Urothelium cell line (cell line): Measurements from ENCODE around the gene ZFP92.

Experiments used
- DNase-seq: peaks from one replicate; pipeline ENCODE4 v3.0.0; 2011; ENCODE audit warnings: low spot score, mixed read lengths
- FAIRE-seq: peaks from 2 replicates; lab custom pipeline; 2011; peaks lifted over from hg19 to GRCh38; lab: Jason Lieb, UNC

ZFP92 gene

GRCh38 chrX:153406903-153407302, 4.4 kb upstream of the ZFP92 start:
- no peak for FAIRE-seq
- no peak for DNase-seq

GRCh38 chrX:153407736-153408135, 3.5 kb upstream of the ZFP92 start:
- FAIRE-seq: no peak
- no peak for DNase-seq

- no peak for DNase-seq
- FAIRE-seq: no peak
Measured at GRCh38 chrX:153408221-153408721, 3.0 kb upstream of the ZFP92 start.

DNA sequence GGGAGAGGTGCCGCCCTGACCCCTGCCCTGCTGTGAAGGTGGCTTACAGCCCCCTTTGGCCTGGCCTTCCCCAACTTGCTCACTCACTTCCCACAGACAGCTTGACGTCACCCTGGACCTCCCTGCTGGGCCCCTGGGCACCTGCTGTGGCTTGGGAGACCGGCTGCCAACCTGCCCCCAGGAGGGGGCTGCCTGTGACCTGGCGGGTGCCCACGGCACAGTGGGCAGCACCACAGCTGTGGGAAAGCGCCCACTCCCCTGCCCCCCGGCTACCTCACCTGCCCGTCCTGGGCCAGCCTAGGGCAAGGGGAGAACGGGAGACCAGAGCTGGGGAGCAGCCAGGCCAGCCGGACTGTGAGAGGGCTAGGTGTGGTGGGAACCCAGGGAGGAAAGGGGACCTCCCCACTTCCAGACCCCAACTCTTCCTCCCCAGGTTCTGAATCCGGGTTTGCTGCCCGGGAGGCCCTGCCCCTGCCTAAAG, 2.4 kb upstream of the ZFP92 start:
- no peak for FAIRE-seq
- no peak for DNase-seq

DNA sequence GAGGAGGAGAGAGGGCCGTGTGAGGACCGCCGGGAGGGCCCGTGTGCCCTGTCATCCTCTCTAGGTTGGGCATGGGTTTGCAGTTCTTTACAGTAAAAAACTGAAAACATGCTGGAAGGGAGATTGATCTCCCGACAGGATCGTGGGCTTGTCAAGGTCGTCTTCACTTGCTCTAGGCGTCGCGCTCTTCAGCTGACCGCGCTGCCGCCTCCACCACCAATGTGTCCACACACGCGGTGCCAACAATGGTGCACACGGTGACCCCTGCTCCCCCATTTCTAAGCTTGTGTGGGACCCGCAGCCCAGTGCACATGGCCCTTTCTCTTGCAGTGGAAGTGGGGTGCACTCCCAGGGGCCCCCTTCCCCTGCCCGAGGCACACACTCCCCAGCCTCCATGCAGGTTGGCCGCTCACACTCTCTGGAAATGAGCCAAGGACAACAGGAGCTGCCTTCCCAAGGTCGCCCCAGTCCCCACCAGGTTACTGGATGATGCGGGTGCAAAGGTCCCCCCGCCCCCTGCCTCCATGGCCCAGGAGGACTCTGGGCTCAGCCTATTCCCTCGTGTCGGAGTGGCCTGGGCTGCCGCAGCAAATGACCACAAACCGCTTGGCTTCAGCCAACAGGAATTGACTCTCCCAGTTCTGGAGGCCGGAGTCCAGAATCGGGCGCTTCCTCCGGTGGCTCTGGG, 1.7 kb upstream of the ZFP92 start:
- no peak for DNase-seq
- no peak for FAIRE-seq

GRCh38 chrX:153410373-153410772, 899 bp upstream of the ZFP92 start:
- FAIRE-seq: no peak
- no peak for DNase-seq

GRCh38 chrX:153410888-153411254, 401 bp upstream of the ZFP92 start:
- no peak for DNase-seq
- FAIRE-seq: no peak

DNA sequence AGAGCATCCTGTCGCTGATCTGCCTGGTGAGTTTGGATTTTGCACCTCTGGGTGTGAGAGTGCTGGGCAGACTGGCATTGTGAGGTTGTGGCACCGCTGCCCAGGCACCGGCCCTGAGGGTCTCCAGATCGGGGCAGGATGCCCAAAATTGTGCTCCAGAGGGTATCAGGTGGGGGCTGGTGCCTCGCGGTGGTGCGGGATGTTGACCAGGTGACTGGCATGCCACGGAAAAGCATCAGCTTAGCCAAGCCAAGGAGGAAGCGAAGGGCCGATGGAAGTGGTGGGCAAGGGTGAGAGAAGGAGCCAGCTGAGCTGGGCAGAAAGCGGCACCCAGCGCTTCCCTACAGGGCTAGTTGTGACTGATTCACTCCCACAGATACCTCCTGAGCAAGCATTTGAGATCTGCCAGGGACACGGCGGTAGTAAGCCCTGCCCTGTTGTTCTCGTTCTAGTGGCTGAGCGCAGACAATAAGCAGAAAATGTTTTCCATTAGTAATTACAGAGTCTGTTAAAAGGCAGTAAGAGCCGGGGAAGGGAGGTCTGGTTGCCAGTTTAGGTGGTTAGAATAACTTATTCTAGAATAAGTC, 809 bp downstream of the ZFP92 start:
- FAIRE-seq (no peak), DNase-seq (no peak)

DNA sequence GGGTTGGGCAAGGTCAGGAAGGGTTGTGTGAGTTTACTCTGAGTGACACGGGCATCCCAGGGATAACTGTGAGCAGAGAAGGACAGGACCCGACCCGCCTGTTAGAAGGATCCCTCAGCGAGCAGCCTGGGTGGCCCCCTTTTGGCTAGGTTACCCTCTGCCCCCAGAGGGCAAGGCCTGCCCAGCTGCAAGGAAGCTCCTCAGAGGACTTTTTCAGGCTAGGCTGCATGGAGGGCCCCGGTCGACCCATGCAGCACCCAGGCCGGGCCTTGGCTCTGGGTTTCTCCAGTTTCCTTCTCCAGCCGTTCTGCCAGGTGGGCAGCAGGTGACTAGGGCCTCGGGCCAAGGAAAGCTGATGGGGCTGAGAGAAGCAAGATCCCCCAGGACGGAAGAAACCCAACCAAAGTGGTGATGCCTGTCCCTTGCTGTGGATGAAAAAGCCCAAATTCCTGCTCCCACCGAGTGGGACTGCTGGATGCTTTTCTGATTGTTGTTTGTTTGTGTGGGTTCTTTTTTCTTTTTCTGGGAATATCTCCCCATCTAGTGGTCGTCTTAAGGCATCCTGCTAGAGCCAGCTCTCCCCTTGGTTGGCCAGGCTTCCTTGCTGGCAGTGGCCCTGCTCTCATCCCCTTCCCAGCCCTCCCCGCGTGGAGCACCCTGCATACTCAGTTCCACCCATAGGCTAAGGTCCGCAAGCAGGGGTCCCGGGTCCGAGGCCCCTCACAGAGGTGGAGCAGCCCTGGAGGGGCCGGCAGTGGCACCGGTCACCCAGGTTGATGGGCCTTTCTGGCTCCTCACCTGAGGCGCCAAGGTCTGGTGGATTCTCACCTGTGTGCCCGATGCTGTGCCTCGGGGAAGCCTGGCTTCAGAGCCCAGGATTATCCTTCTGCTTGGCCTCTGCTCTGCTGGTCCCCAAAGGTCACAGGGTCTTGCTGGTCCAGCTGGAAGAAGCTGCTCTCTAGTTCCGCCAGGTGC, 1.8 kb downstream of the ZFP92 start:
- no peak for FAIRE-seq
- no peak for DNase-seq

DNA sequence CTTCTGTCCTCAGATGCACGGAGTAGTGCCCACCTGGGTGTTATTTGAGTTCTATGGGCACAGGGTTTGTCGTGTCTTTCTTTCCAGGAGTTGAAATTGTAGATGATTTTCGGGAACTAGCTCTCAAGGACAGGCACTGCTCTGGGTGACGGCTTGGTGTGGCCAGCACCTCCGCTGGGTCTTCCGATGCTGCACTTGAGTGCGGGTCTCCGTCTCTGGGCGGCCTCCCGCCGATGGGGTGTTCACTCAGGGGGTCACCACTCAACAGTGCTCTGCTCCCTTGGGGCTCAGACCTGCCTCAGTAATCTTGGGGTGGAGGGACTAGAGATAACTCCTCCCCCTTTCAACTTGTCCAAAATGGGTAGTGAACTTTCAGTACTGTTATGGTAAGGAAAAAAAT, 2.5 kb downstream of the ZFP92 start:
- no peak for FAIRE-seq
- no peak for DNase-seq

DNA sequence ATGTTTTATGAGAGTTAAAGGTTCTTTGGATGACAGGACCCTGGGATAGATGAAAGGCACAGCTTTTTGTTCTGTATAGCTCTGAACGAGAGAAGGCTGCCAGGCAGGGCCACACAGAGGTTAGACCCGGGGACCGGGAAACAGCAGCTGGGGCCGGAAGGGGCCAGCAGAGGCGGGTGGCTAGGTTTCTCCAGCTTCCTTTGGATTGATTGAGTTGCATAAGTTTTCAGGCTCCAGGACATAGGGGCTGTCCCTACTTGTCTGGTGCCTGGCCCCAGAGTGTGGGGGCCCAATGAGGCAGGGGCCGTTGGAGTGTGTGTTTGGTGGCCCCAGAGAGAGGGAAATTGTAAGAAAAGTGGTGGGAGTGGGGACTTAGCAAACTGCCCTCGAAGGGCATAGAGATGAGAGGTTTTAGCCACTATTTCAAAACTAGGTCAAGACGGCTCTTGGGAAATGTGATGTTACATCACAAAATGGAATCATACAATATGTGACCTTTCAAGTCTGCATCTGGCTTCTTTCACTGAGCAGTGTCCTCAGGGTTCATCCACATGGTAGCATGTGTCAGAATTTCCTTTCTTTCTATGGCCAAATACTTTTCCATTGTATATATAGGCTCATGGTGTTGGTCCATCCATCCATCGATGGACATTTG, 3.7 kb downstream of the ZFP92 start:
- FAIRE-seq (no peak), DNase-seq (no peak)

DNA sequence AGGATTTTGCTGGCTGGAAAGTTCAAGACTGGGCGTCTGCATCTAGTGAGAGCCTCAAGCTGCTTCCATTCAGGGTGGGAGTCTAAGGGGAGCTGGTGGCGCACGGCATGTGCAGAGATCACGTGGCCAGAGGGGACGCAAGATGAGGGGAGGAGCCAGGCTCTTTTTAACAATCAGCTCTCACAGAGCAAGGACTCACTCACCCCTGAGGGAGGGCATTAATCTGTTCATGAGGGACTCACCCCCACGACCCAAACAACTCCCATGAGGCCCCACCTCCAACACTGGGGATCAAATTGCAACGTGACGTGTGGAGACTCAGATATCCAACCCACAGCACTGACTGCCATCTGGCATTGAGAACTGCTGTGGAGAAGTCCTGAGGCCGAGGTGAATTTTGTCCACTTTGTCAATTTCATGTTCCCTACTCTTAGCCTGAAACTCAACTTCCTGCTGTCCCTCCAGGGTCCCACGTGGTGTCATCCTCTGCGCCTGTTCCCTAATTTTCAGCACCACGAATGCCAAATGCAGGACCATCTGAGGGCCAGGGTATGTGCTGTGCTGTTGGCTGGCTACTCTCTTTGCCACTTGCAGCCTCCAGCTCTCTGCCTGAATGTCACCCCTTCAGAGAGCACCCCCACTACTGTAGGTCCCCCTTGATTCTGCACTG, 5.6 kb downstream of the ZFP92 start:
- no peak for FAIRE-seq

DNA sequence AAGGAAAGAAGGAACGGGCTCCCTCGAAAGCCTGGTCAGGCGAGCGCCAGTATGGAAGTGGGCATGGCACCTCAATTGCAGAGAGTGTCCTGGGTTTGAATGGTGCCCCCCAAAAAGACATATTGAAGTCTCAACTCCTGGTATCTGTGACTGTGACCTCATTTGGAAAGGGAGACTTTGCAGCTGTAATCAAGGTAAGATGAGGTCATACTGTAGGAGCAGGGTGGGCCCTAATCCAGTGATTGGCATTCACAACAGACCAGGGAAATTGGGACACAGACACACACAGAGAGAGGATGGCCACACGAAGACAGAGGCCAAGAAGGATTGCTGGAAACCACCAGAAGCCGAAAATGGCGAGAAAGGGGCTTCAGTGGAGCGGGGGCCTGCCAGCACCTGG, 6.4 kb downstream of the ZFP92 start:
- FAIRE-seq (no peak), DNase-seq (no peak)

More for the DNA sequence above, 5.6 kb downstream of the ZFP92 start:
- DNase-seq: no peak

DNA sequence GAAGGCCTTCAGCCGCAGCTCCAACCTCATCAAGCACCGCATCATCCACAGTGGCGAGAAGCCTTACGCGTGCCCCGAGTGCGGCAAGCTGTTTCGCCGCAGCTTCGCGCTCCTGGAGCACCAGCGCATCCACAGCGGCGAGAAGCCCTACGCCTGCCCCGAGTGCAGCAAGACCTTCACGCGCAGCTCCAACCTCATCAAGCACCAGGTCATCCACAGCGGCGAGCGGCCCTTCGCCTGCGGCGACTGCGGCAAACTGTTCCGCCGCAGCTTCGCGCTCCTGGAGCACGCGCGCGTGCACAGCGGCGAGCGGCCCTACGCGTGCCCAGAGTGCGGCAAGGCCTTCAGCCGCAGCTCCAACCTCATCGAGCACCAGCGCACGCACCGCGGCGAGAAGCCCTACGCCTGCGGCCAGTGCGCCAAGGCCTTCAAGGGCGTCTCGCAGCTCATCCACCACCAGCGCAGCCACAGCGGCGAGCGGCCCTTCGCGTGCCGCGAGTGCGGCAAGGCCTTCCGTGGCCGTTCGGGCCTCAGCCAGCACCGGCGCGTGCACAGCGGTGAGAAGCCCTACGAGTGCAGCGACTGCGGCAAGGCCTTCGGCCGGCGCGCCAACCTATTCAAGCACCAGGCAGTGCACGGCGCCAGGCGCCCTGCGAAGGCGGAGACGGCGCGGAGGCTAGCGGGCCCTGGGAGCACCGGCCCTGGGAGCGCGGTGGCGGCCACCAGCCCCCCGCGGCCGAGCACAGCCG, 9.8 kb downstream of the ZFP92 start:
- DNase-seq: no peak
- no peak for FAIRE-seq

DNA sequence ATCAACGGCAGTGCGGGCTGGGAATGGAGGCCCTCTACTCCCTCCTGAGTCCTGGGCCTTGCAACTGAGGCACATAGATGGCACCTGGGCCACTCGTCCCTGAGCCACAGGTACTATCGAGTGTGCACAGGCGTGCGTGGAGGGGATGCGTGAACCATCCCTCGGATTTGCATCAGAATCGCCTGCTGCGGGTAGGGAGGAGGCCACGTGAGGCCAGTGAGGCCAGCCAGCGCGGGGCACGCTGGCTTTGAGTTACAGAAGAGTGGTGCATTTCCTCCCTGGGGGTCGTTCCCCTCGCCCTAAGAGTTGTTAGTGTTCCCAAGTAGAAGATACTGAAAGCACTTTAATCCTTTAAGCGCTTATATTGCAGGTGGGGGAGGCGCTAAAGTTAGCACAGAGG, 10.6 kb downstream of the ZFP92 start:
- DNase-seq (no peak), FAIRE-seq (no peak)

GRCh38 chrX:153423652-153424051, 12.4 kb downstream of the ZFP92 start:
- DNase-seq (no peak), FAIRE-seq (no peak)

- DNase-seq: no peak
- no peak for FAIRE-seq
Measured at GRCh38 chrX:153426204-153426603, 14.9 kb downstream of the ZFP92 start.

DNA sequence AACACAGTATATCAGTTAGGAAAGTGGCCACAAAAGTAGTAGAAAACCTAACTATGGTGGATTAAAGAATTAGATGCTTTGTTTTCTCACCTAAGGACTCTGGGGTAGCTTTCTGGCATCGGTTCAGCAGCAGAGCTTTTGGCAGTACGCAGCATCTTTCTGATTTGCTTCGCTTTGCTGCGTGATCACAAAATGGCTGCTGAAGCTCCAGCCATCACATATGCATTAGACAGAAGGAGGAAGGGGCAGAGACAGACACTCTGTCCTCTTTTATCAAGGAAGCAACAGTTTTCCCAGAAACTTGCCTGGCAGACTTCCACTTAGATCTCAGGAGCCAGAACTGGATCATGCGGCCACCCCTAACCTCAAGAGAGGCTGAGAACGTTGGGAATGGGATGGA, 19.5 kb downstream of the ZFP92 start:
- FAIRE-seq (no peak), DNase-seq (no peak)

GRCh38 chrX:153433161-153433680, 21.9 kb downstream of the ZFP92 start:
- no peak for DNase-seq
- no peak for FAIRE-seq
